Iris pigment epithelial cell (primary cell): ENCODE measurements around the gene TENM4.

Experiments
- DNase-seq: peaks from one replicate; pipeline ENCODE4 v3.0.0-alpha.2; 2011; ENCODE audit warnings: low read depth

The TENM4 gene

GRCh38 chr11:79119491-79120284 lies 321.1 kb downstream of the TENM4 start:
- DNase-seq, result no peak

DNA sequence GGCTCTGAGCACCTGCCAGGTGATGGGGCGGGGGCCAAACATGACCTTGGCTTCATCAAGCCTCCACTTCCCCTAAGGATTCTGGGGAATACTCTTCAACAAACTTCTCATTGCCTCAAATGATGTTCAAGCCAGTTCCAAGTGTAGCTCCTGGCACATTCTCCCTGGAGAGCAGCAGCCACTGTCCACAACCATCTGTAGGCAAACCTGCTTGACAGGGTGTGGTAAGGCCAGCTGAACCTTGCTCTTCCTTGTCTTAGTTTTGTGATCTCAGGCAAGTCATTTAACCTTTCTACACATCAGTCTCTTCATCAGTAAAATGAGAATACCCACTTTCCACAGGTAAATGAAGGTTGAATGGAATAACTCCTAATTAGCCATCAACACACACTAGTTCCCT lies 323.3 kb downstream of the TENM4 start:
- no peak for DNase-seq

DNA sequence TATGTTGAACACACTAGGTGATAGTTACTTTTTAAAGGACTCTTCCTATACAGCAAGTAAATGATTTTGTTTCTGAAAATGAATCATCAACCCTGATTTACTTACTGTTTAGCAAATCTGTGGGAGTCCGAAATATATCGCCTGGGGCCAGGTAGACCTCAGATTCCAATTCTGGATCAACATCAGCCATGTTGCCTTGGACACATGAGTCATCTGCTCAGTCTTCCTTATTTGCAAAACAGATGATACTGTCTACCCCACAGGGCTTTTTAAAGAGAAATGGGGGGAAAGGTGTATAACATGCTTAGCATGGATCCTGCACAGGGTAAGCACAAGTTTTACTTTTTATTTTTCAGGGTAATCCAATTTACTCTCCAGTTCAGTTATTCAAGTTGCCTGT lies 324.2 kb downstream of the TENM4 start:
- DNase-seq, result no peak

- DNase-seq, result no peak
Observed at GRCh38 chr11:79113054-79113690, 327.7 kb downstream of the TENM4 start.

DNA sequence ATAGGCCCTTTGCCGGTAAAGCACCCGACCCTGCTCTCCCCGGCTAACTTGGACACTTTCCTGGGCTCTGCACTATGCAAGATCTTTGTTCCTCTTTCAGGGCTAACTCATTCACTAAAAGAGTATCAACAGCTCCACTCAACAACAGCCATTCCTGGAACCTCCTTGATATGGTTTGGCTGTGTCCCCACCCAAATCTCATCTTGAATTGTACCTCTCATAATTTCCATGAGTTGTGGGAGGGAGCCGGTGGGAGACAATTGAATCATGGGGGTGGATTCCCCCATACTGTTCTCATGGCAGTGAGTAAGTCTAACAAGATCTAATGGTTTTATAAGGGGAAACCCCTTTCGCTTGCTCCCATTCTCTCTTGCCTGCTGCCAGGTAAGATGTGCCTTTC lies 330.0 kb downstream of the TENM4 start:
- DNase-seq, result no peak

GRCh38 chr11:79110321-79110720 lies 330.5 kb downstream of the TENM4 start:
- no peak for DNase-seq

DNA sequence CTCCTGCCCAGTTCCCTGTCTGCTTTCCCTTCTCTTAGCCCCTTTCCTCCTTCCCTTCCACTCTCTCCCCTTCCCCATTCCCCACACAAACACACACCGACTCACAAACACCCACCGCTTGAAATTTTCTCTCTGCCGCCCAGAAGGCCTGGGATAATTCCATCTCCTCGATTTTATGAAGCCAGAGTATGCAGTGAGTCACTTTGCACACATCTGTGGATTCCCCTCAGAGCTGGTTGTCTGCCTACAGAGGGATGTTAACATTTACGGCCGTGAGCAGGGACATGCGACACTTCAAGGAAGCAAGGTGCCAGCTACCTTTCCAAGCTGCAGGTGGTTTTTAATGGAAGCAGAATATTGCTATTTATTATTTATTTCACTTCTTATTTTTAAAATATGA lies 332.0 kb downstream of the TENM4 start:
- no peak for DNase-seq

DNA sequence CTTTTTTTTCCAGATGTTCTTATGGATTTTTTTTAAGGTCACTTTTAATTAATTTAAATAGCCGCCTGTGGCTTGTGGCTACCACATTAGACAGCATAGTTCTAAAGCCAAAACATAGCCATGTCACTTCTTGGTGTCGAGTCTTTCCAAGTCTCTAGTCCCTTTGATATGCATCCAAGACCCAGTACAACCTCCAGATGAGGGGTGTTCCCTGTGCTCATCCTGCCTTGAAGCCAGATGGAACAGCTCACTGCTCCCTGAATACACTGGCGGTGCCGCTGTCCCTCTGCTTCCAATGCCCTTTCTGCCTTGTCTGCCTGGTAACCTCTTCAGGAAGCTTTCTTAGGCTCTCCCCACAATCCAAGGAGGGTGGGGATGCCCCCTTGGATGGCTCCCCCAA lies 338.0 kb downstream of the TENM4 start:
- no peak for DNase-seq

- DNase-seq, result no peak
Observed at GRCh38 chr11:79101656-79102055, 339.2 kb downstream of the TENM4 start.

DNA sequence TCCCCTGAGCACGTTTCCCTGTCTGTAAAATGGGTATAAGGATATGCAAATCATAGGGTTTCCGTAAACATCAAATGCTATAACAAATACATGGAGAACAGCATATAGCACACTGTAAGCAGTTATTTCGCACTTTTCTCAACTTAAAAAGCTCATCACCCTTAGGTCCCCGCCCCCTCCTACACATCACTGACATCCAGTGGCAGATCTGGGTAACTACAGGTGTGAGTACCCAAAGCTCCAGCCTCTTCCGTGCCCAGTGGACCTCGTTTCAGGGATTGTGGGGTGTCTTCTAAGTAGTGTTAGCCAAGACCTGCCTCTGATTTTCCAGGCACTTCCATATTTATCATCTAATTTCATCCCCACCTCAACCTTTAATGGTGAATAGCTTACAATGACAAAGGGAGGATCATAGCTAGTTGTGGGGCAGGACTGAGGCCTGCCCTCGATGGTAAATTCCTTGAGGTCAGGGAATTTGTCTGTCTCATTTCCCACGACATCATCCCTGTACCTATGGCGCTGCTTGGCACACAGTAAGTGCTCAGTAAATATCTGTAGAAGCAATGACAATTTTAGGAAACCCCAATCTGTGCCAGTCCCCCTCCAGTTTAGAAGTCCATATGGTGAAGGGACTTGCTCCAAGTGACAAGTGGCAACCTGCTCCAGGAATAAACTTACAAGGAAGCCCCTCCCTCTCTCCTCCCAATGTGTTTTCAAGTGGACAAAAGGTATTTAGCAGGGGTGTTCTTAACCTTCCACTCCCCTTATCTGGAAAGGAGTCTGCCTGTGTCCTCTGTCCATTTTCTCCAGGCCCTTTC lies 340.5 kb downstream of the TENM4 start:
- DNase-seq, result peak; percentile 61

- DNase-seq, result no peak
Observed at GRCh38 chr11:79098146-79098545, 342.7 kb downstream of the TENM4 start.

- DNase-seq, result peak; percentile 27
Observed at GRCh38 chr11:79097246-79097875, 343.5 kb downstream of the TENM4 start.

- DNase-seq, result no peak
Observed at GRCh38 chr11:79095424-79095823, 345.4 kb downstream of the TENM4 start.

DNA sequence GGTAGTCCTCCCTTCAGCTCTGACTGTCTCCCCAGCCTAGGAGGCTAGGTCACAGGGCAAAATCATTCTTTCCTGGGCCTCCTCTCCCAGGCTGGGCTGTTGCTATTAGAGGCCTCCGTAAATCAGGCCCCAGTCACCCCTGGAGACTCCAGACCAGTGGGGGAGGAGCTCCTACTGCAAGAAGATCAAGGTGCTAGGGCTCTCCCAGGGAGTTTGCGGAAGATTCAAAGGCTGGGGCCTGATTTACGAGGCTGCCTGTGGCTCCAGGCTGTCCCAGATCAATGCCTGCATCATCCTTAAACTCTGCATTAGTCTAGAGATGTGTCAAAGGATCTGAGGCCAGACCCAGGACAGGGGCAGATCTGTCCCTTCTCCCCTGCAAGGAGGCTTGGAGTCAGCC lies 346.2 kb downstream of the TENM4 start:
- no peak for DNase-seq

DNA sequence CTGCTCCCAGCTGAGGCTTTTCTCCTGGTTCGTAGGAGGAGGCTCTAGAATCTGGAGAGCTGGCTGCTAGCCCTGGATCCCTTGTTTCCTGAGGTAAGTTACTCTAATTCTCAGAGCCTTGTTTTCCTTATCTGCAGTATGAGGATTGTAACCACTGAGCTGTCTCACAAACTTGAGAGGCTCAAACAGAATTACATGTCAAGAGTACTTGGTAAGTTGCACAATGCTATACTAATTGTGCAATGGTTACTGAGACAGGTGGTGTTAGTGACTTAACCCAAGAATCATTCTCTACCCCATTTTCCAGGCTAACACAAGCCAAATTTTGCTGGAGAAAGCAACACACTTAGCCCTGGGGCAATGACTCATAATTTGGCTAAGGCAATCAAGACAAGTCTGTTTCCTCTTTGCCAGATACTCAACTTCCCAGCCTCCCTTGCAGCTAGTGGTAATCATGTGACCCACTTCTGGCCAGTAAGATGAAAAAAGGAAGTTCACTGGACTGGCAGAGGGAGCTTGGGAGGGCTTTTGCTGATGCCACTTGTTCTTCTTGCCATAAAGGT lies 348.0 kb downstream of the TENM4 start:
- peak; percentile 99 for DNase-seq

GRCh38 chr11:79090191-79090705 lies 350.6 kb downstream of the TENM4 start:
- DNase-seq, result no peak

GRCh38 chr11:79089601-79090000 lies 351.2 kb downstream of the TENM4 start:
- DNase-seq, result no peak

- no peak for DNase-seq
Observed at GRCh38 chr11:79088967-79089366, 351.9 kb downstream of the TENM4 start.

DNA sequence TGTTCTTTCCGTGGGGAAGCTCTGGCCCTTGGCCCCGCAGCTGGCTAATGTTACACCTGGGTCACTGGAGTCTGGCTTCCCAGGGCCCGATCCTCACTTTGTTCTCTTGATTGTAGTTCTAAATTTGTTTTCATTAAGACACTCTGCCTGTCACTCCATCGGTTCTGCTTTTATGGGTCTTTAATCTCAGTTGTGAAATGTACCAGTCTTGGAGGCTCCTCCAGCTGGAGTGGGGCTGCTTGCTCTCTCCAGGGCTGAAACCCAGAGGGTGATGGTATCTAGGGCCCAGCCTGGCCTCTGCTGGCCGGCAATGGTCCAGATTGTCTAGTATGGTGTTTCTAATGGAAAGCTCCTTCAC lies 352.9 kb downstream of the TENM4 start:
- no peak for DNase-seq

- peak; percentile 38 for DNase-seq
Observed at GRCh38 chr11:79087238-79087960, 353.4 kb downstream of the TENM4 start.

GRCh38 chr11:79086056-79086455 lies 354.8 kb downstream of the TENM4 start:
- DNase-seq, result no peak
